ENCODE results near the gene PDE3A. TPM values are rescaled to one million over a fixed set of nuclear protein-coding genes. Genes with fewer than 3 reads are reported as not detected.
"Not testable (repeated sequence)": the region's sequence is repeated elsewhere in the genome, so short reads cannot be mapped to it uniquely, and the experiment has no call there.

The PDE3A gene
- total RNA-seq, 1 experiment from 2014 or later, result 29.0 TPM

GRCh38 chr12:20549108-20549719 is 180.9 kb downstream of the PDE3A start:
- peak; percentile 88 for DNase-seq (ENCODE audit: low read depth, low spot score)
- in situ Hi-C loops (cut with HindIII; ENCODE audit: low pct_unique_long_range_greater_than_20kb, low sequenced_read_pairs), result no loop called here

GRCh38 chr12:20551742-20552442 is 183.6 kb downstream of the PDE3A start:
- DNase-seq (ENCODE audit: low read depth, low spot score); in situ Hi-C loops (cut with HindIII; ENCODE audit: low pct_unique_long_range_greater_than_20kb, low sequenced_read_pairs): not testable (repeated sequence)

DNA sequence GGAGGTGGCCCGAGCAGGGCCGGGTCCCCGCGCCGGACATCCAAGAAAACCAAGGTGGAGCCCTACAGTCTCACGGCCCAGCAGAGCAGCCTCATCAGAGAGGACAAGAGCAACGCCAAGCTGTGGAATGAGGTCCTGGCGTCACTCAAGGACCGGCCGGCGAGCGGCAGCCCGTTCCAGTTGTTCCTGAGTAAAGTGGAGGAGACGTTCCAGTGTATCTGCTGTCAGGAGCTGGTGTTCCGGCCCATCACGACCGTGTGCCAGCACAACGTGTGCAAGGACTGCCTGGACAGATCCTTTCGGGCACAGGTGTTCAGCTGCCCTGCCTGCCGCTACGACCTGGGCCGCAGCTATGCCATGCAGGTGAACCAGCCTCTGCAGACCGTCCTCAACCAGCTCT is 184.2 kb downstream of the PDE3A start:
- DNase-seq (ENCODE audit: low read depth, low spot score); in situ Hi-C loops (cut with HindIII; ENCODE audit: low pct_unique_long_range_greater_than_20kb, low sequenced_read_pairs): not testable (repeated sequence)

GRCh38 chr12:20555015-20555414 is 186.7 kb downstream of the PDE3A start:
- in situ Hi-C loops (cut with HindIII; ENCODE audit: low pct_unique_long_range_greater_than_20kb, low sequenced_read_pairs), result no loop called here
- no peak for DNase-seq (ENCODE audit: low read depth, low spot score)

GRCh38 chr12:20555771-20556170 is 187.4 kb downstream of the PDE3A start:
- in situ Hi-C loops (cut with HindIII; ENCODE audit: low pct_unique_long_range_greater_than_20kb, low sequenced_read_pairs), result no loop called here
- DNase-seq (ENCODE audit: low read depth, low spot score), result no peak

DNA sequence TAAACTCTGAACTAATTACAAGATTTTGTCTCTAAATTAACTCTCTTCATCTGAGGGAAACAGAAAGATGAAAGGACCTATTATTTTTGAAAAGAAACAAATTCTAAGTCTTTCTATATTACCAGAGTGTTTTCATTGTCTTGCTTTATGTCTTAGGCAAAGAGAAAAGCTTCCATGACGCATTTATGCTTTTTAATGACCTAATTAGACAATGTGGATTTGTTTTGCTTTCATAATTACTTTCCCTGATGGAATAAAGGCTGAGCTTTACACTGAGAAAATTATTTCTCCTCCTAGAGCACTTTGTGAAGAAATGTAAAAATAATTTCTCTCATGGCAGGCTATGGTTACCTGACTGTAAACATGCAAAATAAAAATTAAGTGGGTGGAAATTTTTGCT is 188.8 kb downstream of the PDE3A start:
- peak; percentile 96 for DNase-seq (ENCODE audit: low read depth, low spot score)
- in situ Hi-C loops (cut with HindIII; ENCODE audit: low pct_unique_long_range_greater_than_20kb, low sequenced_read_pairs), result no loop called here

DNA sequence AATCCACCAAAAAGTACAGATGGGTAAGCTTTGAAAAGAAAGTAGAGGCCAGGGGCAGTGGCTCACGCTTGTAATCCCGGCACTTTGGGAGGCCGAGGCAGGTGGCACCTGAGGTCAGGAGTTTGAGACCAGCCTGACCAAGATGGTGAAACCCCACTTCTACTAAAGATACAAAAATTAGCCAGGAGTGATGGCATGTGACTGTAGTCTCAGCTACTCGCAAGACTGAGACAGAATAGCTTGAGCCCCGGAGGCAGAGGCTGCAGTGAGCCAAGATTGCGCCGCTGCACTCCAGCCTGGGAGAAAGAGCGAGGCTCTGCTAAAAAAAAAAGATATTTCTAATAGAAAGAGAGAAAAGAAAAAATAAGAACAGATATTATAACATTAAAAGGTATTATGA is 192.6 kb downstream of the PDE3A start:
- in situ Hi-C loops (cut with HindIII; ENCODE audit: low pct_unique_long_range_greater_than_20kb, low sequenced_read_pairs), result no loop called here
- DNase-seq (ENCODE audit: low read depth, low spot score), result peak; percentile 85

DNA sequence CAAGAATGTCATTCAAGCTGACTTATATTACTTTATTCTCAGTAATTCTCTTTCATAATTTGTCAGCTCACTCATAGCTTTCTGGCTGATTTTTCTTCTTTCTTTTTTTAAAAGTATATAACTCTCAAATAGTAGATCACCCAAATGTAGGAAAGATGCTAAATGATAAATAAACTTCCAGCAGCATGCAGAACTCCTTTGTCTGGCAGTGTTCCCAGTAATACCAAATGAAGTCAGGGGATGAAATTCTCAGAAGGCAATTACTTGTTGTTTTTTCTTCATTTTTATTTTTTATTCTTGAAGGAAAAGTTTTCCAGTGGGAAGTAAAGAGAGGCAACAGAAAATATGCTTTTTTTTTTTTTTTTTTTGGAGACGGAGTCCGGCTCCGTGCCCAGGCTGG is 193.5 kb downstream of the PDE3A start:
- in situ Hi-C loops (cut with HindIII; ENCODE audit: low pct_unique_long_range_greater_than_20kb, low sequenced_read_pairs), result no loop called here
- DNase-seq (ENCODE audit: low read depth, low spot score), result no peak

- in situ Hi-C loops (cut with HindIII; ENCODE audit: low pct_unique_long_range_greater_than_20kb, low sequenced_read_pairs), result no loop called here
- DNase-seq (ENCODE audit: low read depth, low spot score), result peak; percentile 67
Observed at GRCh38 chr12:20567413-20567812, 199.1 kb downstream of the PDE3A start.

DNA sequence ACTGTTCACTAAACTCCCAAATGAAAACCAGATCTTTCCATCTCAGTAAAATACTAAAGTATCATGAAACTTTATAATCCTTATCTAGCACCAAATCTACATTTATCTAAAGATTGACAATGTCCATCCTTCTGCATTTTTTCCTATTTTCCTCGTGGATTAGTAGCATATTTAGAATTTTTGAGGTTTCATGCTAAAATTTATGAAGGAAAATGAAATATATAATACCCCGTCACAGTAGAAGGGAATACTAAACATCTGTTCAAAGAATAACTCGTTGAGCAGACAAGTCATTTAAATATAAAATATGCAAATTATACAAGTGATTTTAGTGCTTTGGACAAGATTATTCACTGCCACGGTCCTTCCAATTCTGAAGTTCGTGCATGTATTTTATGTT is 204.1 kb downstream of the PDE3A start:
- in situ Hi-C loops (cut with HindIII; ENCODE audit: low pct_unique_long_range_greater_than_20kb, low sequenced_read_pairs), result no loop called here
- DNase-seq (ENCODE audit: low read depth, low spot score), result no peak

DNA sequence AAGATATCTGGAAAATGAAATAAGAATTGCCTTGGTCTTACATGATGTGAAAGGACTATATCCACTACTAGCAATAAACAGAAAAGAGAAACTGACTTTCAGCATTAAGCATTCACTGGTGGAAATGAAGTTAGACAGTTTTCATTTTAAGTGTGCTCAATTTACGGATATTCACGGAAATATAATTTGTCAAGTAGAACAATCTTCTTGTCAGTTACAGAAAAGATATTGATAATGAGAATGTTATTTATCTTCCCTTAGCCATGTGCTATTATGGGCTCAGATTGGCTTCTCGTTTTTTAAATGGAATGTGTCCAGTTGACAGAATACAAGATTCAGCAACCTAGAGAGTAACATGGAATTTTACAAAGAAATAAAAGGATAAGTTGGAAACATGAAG is 208.2 kb downstream of the PDE3A start:
- in situ Hi-C loops (cut with HindIII; ENCODE audit: low pct_unique_long_range_greater_than_20kb, low sequenced_read_pairs), result no loop called here
- no peak for DNase-seq (ENCODE audit: low read depth, low spot score)

DNA sequence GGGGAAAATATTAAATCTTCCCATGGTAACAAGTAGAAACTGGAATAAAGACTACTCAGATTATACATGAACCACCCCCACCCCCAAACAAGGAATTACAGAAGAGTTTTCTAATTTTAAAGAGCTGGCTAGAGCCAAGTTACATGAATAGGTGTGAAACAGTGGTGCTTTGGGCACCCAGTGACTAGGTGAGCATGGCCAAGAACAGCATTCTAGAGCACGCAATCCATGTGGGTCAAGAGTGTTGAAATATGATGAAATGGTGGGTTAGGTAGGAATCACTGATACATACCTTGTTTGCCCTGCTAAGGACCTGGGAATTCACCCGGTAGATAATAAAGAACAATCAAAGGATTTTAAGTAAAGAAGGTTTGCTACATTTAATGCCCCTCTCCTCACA is 208.7 kb downstream of the PDE3A start:
- no peak for DNase-seq (ENCODE audit: low read depth, low spot score)
- in situ Hi-C loops (cut with HindIII; ENCODE audit: low pct_unique_long_range_greater_than_20kb, low sequenced_read_pairs), result no loop called here

- in situ Hi-C loops (cut with HindIII; ENCODE audit: low pct_unique_long_range_greater_than_20kb, low sequenced_read_pairs), result no loop called here
- no peak for DNase-seq (ENCODE audit: low read depth, low spot score)
Observed at GRCh38 chr12:20578142-20578541, 209.8 kb downstream of the PDE3A start.

GRCh38 chr12:20585055-20585625 is 216.8 kb downstream of the PDE3A start:
- in situ Hi-C loops (cut with HindIII; ENCODE audit: low pct_unique_long_range_greater_than_20kb, low sequenced_read_pairs), result no loop called here
- peak; percentile 78 for DNase-seq (ENCODE audit: low read depth, low spot score)

DNA sequence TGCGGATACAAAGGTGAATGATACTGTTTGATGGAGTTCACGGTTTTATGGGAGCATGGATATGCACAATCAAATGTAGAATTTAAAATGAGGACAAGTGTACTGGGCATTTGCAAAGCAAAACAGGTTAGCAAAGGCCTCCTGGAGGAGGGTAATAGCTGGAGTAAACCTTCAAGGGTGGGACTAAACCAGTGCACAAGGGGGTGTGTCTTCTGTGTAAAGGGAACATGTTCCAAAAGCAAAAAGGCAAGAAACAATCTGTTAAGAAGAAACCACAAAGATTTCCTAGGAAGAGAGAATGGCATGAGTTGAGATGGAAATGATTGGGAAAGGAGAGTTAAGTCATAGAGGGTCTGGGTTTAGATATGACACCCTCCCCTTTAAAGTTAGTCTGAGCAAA is 217.6 kb downstream of the PDE3A start:
- in situ Hi-C loops (cut with HindIII; ENCODE audit: low pct_unique_long_range_greater_than_20kb, low sequenced_read_pairs), result no loop called here
- peak; percentile 74 for DNase-seq (ENCODE audit: low read depth, low spot score)

GRCh38 chr12:20588042-20588441 is 219.7 kb downstream of the PDE3A start:
- in situ Hi-C loops (cut with HindIII; ENCODE audit: low pct_unique_long_range_greater_than_20kb, low sequenced_read_pairs), result no loop called here
- peak; percentile 99 for DNase-seq (ENCODE audit: low read depth, low spot score)

DNA sequence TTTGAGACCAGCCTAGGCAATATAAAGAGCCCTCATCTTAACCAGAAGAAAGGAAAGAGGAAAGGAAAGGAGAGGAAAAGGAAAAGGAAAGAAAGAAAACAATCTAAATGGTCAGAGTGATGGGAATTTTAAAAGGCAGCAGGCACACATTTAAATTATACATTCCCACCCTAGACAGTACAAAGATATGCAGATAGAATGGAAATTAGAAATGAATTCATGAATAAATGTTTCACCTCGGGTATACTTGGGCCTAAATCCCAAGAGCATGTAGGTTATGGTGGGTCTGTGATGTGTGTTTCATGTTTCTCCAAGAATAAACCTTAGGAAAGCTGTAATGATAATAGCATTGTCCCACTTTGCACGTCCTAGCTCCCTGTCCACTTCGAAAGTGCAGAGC is 222.2 kb downstream of the PDE3A start:
- in situ Hi-C loops (cut with HindIII; ENCODE audit: low pct_unique_long_range_greater_than_20kb, low sequenced_read_pairs), result no loop called here
- DNase-seq (ENCODE audit: low read depth, low spot score), result no peak

- in situ Hi-C loops (cut with HindIII; ENCODE audit: low pct_unique_long_range_greater_than_20kb, low sequenced_read_pairs), result no loop called here
- DNase-seq (ENCODE audit: low read depth, low spot score), result no peak
Observed at GRCh38 chr12:20592556-20592955, 224.2 kb downstream of the PDE3A start.

DNA sequence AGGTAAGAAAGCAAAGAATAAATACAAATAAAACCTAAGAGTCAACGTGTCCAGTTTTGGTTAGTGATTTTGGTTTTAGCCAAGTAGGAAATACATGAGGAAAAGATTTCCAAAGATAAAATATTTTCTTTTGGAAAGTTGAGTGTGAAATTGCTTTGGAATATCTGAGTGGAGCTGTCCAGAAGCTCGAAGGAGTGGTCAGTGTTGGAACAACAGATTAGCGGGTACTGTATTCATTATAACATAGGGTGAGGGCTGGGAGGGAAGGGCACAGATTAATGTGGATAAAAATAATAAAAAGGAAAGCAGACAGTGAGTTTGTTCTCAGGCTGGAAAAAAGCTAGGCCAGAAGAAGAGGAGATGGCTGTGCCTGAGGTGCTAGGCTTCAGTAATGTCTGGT is 225.3 kb downstream of the PDE3A start:
- in situ Hi-C loops (cut with HindIII; ENCODE audit: low pct_unique_long_range_greater_than_20kb, low sequenced_read_pairs), result no loop called here
- DNase-seq (ENCODE audit: low read depth, low spot score), result no peak
